IMR-90 (cell line): ENCODE data around the gene ACTA2. TPM values are rescaled to one million over a fixed set of nuclear protein-coding genes. Genes with fewer than 3 reads are reported as not detected.

Experiments used
- ATAC-seq: fragments of 200-7000 bp; cut with Tn5 transposase; 2 replicates; pipeline ENCODE4 v1.9.1; 2020; ENCODE audit warnings: low read depth, mild to moderate bottlenecking, moderate library complexity
- BruUV-seq: library from RNA; stranded (reverse); fragments of 400-500 nt; replicated peaks from 2 replicates; lab custom pipeline; 2021; lab: Mats Ljungman, UMichigan
- CTCF ChIA-PET: fragments of 300-600 bp; formaldehyde crosslinking; extraction: SDS; loops from one replicate; lab custom pipeline; 2021; ENCODE audit warnings: antibody characterized with exemption; lab: Yijun Ruan, JAX
- POLR2A ChIA-PET: fragments of 300-600 bp; sonication (Branson Sonifier 250); formaldehyde crosslinking; loops from one replicate; lab custom pipeline; 2022; ENCODE audit warnings: antibody characterized with exemption; ENCODE audit not compliant: unreplicated experiment; lab: Charles Lee
- DNase-seq: peaks from one replicate; pipeline ENCODE4 v3.0.0; 2013
- H2AFZ ChIP-seq: replicated peaks from 2 replicates; pipeline ENCODE3; 2013; ENCODE audit warnings: low read length, mild to moderate bottlenecking; ENCODE audit not compliant: poor library complexity
- H2AK5ac ChIP-seq: 2 replicates; pipeline ENCODE4 v1.6.1; 2013; ENCODE audit warnings: low read depth, low read length, inconsistent platforms
- H2AK9ac ChIP-seq: replicated peaks from 2 replicates; pipeline ENCODE3; 2013; ENCODE audit warnings: mild to moderate bottlenecking, low read depth, low read length, moderate library complexity; ENCODE audit not compliant: poor library complexity
- H2BK120ac ChIP-seq: 2 replicates; pipeline ENCODE4 v1.6.1; 2013; ENCODE audit warnings: low read depth, low read length, inconsistent platforms
- H2BK15ac ChIP-seq: 3 replicates; pipeline ENCODE4 v1.6.1; 2013; ENCODE audit warnings: low read depth, low read length, inconsistent platforms
- H2BK20ac ChIP-seq: 2 replicates; pipeline ENCODE4 v1.6.1; 2013; ENCODE audit warnings: low read depth, mild to moderate bottlenecking, inconsistent platforms, low read length, moderate library complexity
- H2BK5ac ChIP-seq: 2 replicates; pipeline ENCODE4 v1.6.1; 2013; ENCODE audit warnings: mild to moderate bottlenecking, low read depth, low read length, inconsistent platforms; ENCODE audit not compliant: poor library complexity, severe bottlenecking
- H3K14ac ChIP-seq: replicated peaks from 2 replicates; pipeline ENCODE4 v1.6.1; 2013; ENCODE audit warnings: low read depth, low read length, inconsistent platforms
- H3K18ac ChIP-seq: 2 replicates; pipeline ENCODE4 v1.6.1; 2013; ENCODE audit warnings: low read depth, low read length, control low read depth
- H3K23ac ChIP-seq: 2 replicates; pipeline ENCODE4 v1.6.1; 2013; ENCODE audit warnings: low read depth, low read length, inconsistent platforms
- H3K27ac ChIP-seq: 2 replicates; pipeline ENCODE4 v1.5.1; 2013; ENCODE audit warnings: mild to moderate bottlenecking, control low read depth, low read length; ENCODE audit not compliant: insufficient read depth
- H3K27me3 ChIP-seq: 2 replicates; pipeline ENCODE4 v1.6.1; 2013; ENCODE audit warnings: low read length; ENCODE audit not compliant: control insufficient read depth, insufficient read depth
- H3K36me3 ChIP-seq: 2 replicates; pipeline ENCODE4 v1.6.1; 2013; ENCODE audit warnings: low read length, mixed read lengths; ENCODE audit not compliant: control insufficient read depth, insufficient read depth
- H3K4ac ChIP-seq: 2 replicates; pipeline ENCODE4 v1.6.1; 2013; ENCODE audit warnings: low read depth, low read length, inconsistent platforms
- H3K4me1 ChIP-seq: 2 replicates; pipeline ENCODE4 v1.6.1; 2013; ENCODE audit warnings: low read length, mixed read lengths; ENCODE audit not compliant: control insufficient read depth, insufficient read depth
- H3K4me2 ChIP-seq: 2 replicates; pipeline ENCODE4 v1.6.1; 2013; ENCODE audit warnings: low read depth, mild to moderate bottlenecking, control low read depth, low read length, moderate library complexity
- H3K4me3 ChIP-seq: 2 replicates; pipeline ENCODE4 v1.5.1; 2013; ENCODE audit warnings: low read depth, mild to moderate bottlenecking, control low read depth, low read length, moderate library complexity; ENCODE audit not compliant: insufficient read depth
- H3K56ac ChIP-seq: 2 replicates; pipeline ENCODE4 v1.6.1; 2013; ENCODE audit warnings: low read length, inconsistent platforms; ENCODE audit not compliant: insufficient read depth; ENCODE audit errors: extremely low read depth
- H3K79me1 ChIP-seq, 2 experiments: 2 replicates each; pipeline ENCODE4 v1.6.1; 2013; ENCODE audit warnings: low read length in 2 of 2, inconsistent platforms in 1 of 2, low read depth in 1 of 2
- H3K9ac ChIP-seq: 2 replicates; pipeline ENCODE4 v1.6.1; 2013; ENCODE audit warnings: low read depth, low read length, control low read depth
- H3K9me1 ChIP-seq: 2 replicates; pipeline ENCODE4 v1.6.1; 2013; ENCODE audit warnings: low read length, inconsistent platforms; ENCODE audit not compliant: insufficient read depth
- H3K9me3 ChIP-seq: 2 replicates; pipeline ENCODE4 v1.6.1; 2013; ENCODE audit warnings: low read length; ENCODE audit not compliant: control insufficient read depth, insufficient read depth
- H4K20me1 ChIP-seq: 2 replicates; pipeline ENCODE4 v1.6.1; 2013; ENCODE audit warnings: low read length, inconsistent platforms; ENCODE audit not compliant: insufficient read depth
- H4K5ac ChIP-seq: 2 replicates; pipeline ENCODE4 v1.6.1; 2013; ENCODE audit warnings: mild to moderate bottlenecking, low read depth, low read length, control low read depth
- H4K8ac ChIP-seq, 2 experiments: 2 replicates each; pipeline ENCODE4 v1.6.1; 2013; ENCODE audit warnings: low read depth in 2 of 2, low read length in 2 of 2, control low read depth in 1 of 2, inconsistent platforms in 1 of 2
- H4K91ac ChIP-seq: 2 replicates; pipeline ENCODE4 v1.6.1; 2013; ENCODE audit warnings: low read depth, low read length, inconsistent platforms; ENCODE audit not compliant: insufficient read depth
- CHD1 ChIP-seq: IDR thresholded peaks from 2 replicates; pipeline ENCODE4 v1.6.1; 2012; ENCODE audit warnings: low read depth, low read length, improper control_type of control experiment
- POLR2A ChIP-seq: IDR thresholded peaks from 2 replicates; pipeline ENCODE4 v1.6.1; 2012; ENCODE audit warnings: mild to moderate bottlenecking, low read depth, low read length
- RFX5 ChIP-seq: IDR thresholded peaks from 2 replicates; pipeline ENCODE4 v1.8.0; 2012; ENCODE audit warnings: low read depth, mild to moderate bottlenecking, low read length, moderate library complexity
- WGBS, 2 experiments: methylation state at CpG; one replicate each; pipeline versions ENCODE4 v1.1.5 to v1.1.7; 2013; ENCODE audit warnings: missing lambda C conversion rate in 2 of 2; ENCODE audit not compliant: insufficient read length in 1 of 2; ENCODE audit errors: extremely low coverage in 2 of 2; 5-methylcytosine and 5-hydroxymethylcytosine counted together
- dilution Hi-C: fragments of 300-500 bp; cut with HindIII; formaldehyde crosslinking; loops from one replicate; pipeline ENCODE4 v1.14.3; 2018; ENCODE audit warnings: low sequenced_read_pairs; ENCODE audit not compliant: unreplicated experiment
- in situ Hi-C: fragments of 300-500 bp; cut with MboI; formaldehyde crosslinking; loops from 3 replicates; pipeline ENCODE4 v1.14.3; 2019; ENCODE audit warnings: low sequenced_read_pairs, inconsistent platforms, mixed read lengths
- intact Hi-C: fragments of 100-400 bp; cut with micrococcal nuclease; formaldehyde crosslinking; loops from 2 replicates; pipeline ENCODE4 v1.10.0; 2022
- polyA plus RNA-seq, 3 experiments: library from polyadenylated mRNA; depleted of rRNA; stranded (reverse); fragments of >200 nt; gene quantifications; 2 replicates each; pipeline ENCODE4 v1.2.3, GENCODE V29; 2012; ENCODE audit warnings: low replicate concordance in 1 of 3
- total RNA-seq: library from RNA; depleted of rRNA; stranded (reverse); fragments of >200 nt; gene quantifications from 2 replicates; pipeline ENCODE4 v1.2.3, GENCODE V29; 2012

Gene ACTA2
- total and polyA plus RNA-seq, 2 of the 4 experiments (the other 2 are of a cell fraction): 978 to 1,235 TPM

DNA sequence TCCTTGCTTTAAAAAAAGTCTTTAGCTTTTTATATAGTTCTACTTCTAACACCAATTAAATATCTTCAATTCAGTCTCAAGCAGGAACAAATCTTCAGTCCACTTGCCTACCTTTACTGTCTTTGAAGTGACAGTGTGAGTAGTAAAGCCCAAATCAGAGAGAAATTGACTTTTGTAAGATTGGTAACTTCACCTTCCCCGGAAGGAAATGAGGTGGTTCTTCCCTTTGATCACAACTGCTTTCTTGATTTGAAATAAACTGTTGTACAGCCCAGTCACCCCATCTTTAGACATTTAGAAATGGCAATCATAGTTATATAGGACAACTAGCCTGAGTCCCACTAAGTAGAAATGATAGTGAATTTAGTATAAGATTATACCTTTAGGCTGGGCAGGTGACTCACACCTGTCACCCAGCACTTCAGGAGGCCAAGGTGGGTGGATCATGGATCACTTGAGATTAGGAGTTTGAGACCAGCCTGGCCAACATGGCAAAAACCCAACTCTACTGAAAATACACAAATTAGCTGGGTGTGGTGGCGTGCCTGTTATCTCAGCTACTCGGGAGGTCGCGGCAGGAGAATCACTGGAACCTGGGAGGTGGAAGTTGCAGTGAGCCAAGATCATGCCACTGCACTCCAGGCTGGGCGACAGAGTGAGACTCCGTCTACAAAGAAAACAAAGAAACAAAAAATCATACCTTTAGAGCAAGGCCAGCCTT lies 42.7 kb upstream of the ACTA2 start (continued):
- TF ChIP-seq POLR2A: no peak

GRCh38 chr10:88994019-88994418 lies 41.4 kb upstream of the ACTA2 start:
- peak overlapping the region; percentile 31 for H2BK5ac ChIP-seq
- no peak overlapping the region for H3K56ac ChIP-seq
- BruUV-seq: no TSS peak
- H3K79me1 ChIP-seq: peaks cover 37 to 77% of the 10 kb centered on the region in 2 experiments
- no CpG with 5 or more reads among the region's 1 CpG for WGBS, 2 experiments
- H2AK5ac ChIP-seq: no peak overlapping the region
- TF ChIP-seq RFX5 (no peak), CHD1 (no peak)
- in situ Hi-C loops (no loop called here), intact Hi-C loops (no loop called here), dilution Hi-C loops (no loop called here)
- peak overlapping the region; percentile 51; the same call in 1 of the 2 replicates for H3K4me2 ChIP-seq
- H2AK9ac ChIP-seq: no peak overlapping the region
- no peaks in the 10 kb centered on the region for H3K27me3 ChIP-seq
- peaks cover 5% of the 10 kb centered on the region for H3K4me1 ChIP-seq
- H4K91ac ChIP-seq: no peak overlapping the region
- H2BK20ac ChIP-seq: no peak overlapping the region
- CTCF ChIA-PET: interaction anchor here (1.1 kb wide), 1 partner anchor 158 kb away, joined by 3 read pairs; no protein-coding TSS in a partner anchor
- no peak overlapping the region for H4K8ac ChIP-seq
- peak overlapping the region; percentile 33; the same call in 1 of the 2 replicates for H3K23ac ChIP-seq
- no peak overlapping the region for H2BK15ac ChIP-seq
- H4K5ac ChIP-seq: no peak overlapping the region
- no peaks in the 10 kb centered on the region for H3K9me1 ChIP-seq
- no peaks in the 10 kb centered on the region for H3K9me3 ChIP-seq
- H3K14ac ChIP-seq: peak overlapping the region; percentile 21; the same call in 1 of the 2 replicates
- no peak overlapping the region for H3K4ac ChIP-seq
- no peak overlapping the region for H3K18ac ChIP-seq
- no peaks in the 10 kb centered on the region for H3K36me3 ChIP-seq
- peak; percentile 29 for DNase-seq
- no peak for ATAC-seq
- peak overlapping the region; percentile 9; the same call in 1 of the 2 replicates for H3K4me3 ChIP-seq
- H2BK120ac ChIP-seq: no peak overlapping the region
- POLR2A ChIA-PET: no interaction called here
- peaks cover 7% of the 10 kb centered on the region; the same call in 1 of the 2 replicates for H4K20me1 ChIP-seq
- H3K27ac ChIP-seq: no peak overlapping the region
- no peak overlapping the region for H2AFZ ChIP-seq
- peak overlapping the region; percentile 34; the same call in 1 of the 2 replicates for H3K9ac ChIP-seq
